SK-N-MC (cell line): ENCODE data around the gene ITGB7.

Experiments used
- EZH2 ChIP-seq: fragments of 200-600 bp; sonication (generic); IDR thresholded peaks from one replicate; pipeline ENCODE4 v1.6.1; 2017; ENCODE audit warnings: antibody characterized with exemption
- FOXP2 ChIP-seq: optimal IDR thresholded peaks from 2 replicates; pipeline ENCODE3; 2011; ENCODE audit warnings: mild to moderate bottlenecking, moderate library complexity; ENCODE audit not compliant: insufficient read depth; ENCODE audit errors: extremely low read length, control extremely low read depth
- POLR2AphosphoS5 ChIP-seq: IDR thresholded peaks from 2 replicates; pipeline ENCODE4 v1.6.1; 2012; ENCODE audit warnings: mild to moderate bottlenecking, low read depth, low read length, borderline replicate concordance

GRCh38 chr12:53192531-53193021 lies 14.5 kb downstream of the ITGB7 start:
- TF ChIP-seq EZH2, result no peak
- TF ChIP-seq POLR2AphosphoS5, result no peak
- no peak for TF ChIP-seq FOXP2
